Panc1 (cell line): ENCODE measurements around the gene MAL. TPM values are rescaled to one million over a fixed set of nuclear protein-coding genes. Genes with fewer than 3 reads are reported as not detected.

Experiments used
- ATAC-seq: fragments of 200-7000 bp; cut with Tn5 transposase; 2 replicates; pipeline ENCODE4 v1.9.1; 2020; ENCODE audit warnings: mild to moderate bottlenecking, moderate library complexity
- BruUV-seq: library from RNA; stranded (reverse); fragments of 400-500 nt; replicated peaks from 2 replicates; lab custom pipeline; 2021; lab: Mats Ljungman, UMichigan
- CTCF ChIA-PET: fragments of 300-600 bp; sonication (Branson Sonifier 250); formaldehyde crosslinking; loops from one replicate; lab custom pipeline; 2022; ENCODE audit warnings: antibody characterized with exemption; lab: Charles Lee
- POLR2A ChIA-PET: fragments of 300-600 bp; sonication (Branson Sonifier 250); formaldehyde crosslinking; loops from one replicate; lab custom pipeline; 2022; ENCODE audit warnings: antibody characterized with exemption; lab: Charles Lee
- DNase-seq: peaks from one replicate; pipeline ENCODE4 v3.0.0-alpha.2; 2010; ENCODE audit warnings: low read depth, low spot score
- H3K27ac ChIP-seq: 2 replicates; pipeline ENCODE4 v1.5.1; 2011; ENCODE audit warnings: mild to moderate bottlenecking, low read length, inconsistent platforms
- H3K27me3 ChIP-seq: fragments of 200-500 bp; sonication (Bioruptor generic); 2 replicates; pipeline ENCODE4 v1.6.0; 2014; ENCODE audit warnings: low read length, inconsistent platforms; ENCODE audit not compliant: control insufficient read depth, insufficient read depth
- H3K36me3 ChIP-seq: fragments of 200-500 bp; sonication (Bioruptor generic); 2 replicates; pipeline ENCODE4 v1.5.1; 2014; ENCODE audit warnings: inconsistent platforms, mild to moderate bottlenecking, low read length, moderate library complexity; ENCODE audit not compliant: control insufficient read depth, insufficient read depth
- H3K4me1 ChIP-seq: 2 replicates; pipeline ENCODE4 v1.5.1; 2011; ENCODE audit warnings: inconsistent platforms, mild to moderate bottlenecking, low read length, moderate library complexity; ENCODE audit not compliant: control insufficient read depth, insufficient read depth
- H3K4me3 ChIP-seq, 2 experiments: 2 replicates each; pipeline ENCODE4 v1.5.1; 2011 to 2012; ENCODE audit warnings: low read depth in 2 of 2, low read length in 2 of 2, mild to moderate bottlenecking in 2 of 2, inconsistent platforms in 1 of 2, moderate library complexity in 1 of 2
- H3K9me3 ChIP-seq: fragments of 200-500 bp; sonication (Bioruptor generic); 2 replicates; pipeline ENCODE4 v1.5.1; 2014; ENCODE audit warnings: low read depth, mild to moderate bottlenecking, inconsistent platforms, low read length, moderate library complexity; ENCODE audit not compliant: control insufficient read depth, insufficient read depth
- CTCF ChIP-seq: fragments of 450-650 bp; IDR thresholded peaks from 2 replicates; pipeline ENCODE4 v1.5.1; 2017; ENCODE audit warnings: mild to moderate bottlenecking
- POLR2AphosphoS5 ChIP-seq: IDR thresholded peaks from 2 replicates; pipeline ENCODE4 v1.6.1; 2012; ENCODE audit warnings: mild to moderate bottlenecking, low read depth, low read length, moderate library complexity
- REST ChIP-seq, 2 experiments: IDR thresholded peaks; 2 replicates each; pipeline ENCODE4 v1.6.1; 2011 to 2012; ENCODE audit warnings: low read depth in 2 of 2, control low read depth in 1 of 2, low read length in 1 of 2, mild to moderate bottlenecking in 1 of 2, moderate library complexity in 1 of 2; ENCODE audit not compliant: insufficient read depth in 1 of 2
- SIN3A ChIP-seq: IDR thresholded peaks from 2 replicates; pipeline ENCODE4 v1.6.1; 2012; ENCODE audit warnings: low read depth, mild to moderate bottlenecking, low read length, moderate library complexity, borderline replicate concordance; ENCODE audit not compliant: insufficient read depth
- TCF7L2 ChIP-seq: IDR thresholded peaks from 2 replicates; pipeline ENCODE4 v1.6.1; 2011; ENCODE audit warnings: mild to moderate bottlenecking, low read depth, low read length, inconsistent platforms
- in situ Hi-C: cut with HindIII; loops from 2 replicates; pipeline ENCODE4 v1.10.0; 2016; ENCODE audit warnings: low sequenced_read_pairs, low pct_unique_long_range_greater_than_20kb
- intact Hi-C: fragments of 100-400 bp; cut with micrococcal nuclease; formaldehyde crosslinking; loops from one replicate; pipeline ENCODE4 v1.10.0; 2022; ENCODE audit not compliant: unreplicated experiment
- total RNA-seq: library from RNA; stranded (reverse); gene quantifications from one replicate; pipeline ENCODE4 v1.2.1, GENCODE V29; 2021; ENCODE audit not compliant: unreplicated experiment

MAL gene
- total RNA-seq, 1 experiment from 2014 or later: 1.3 TPM

- H3K36me3 ChIP-seq: no peaks in the 10 kb centered on the region
- no peak overlapping the region for H3K4me3 ChIP-seq
- ATAC-seq: no peak
- ChIA-PET POLR2A (no interaction called here), CTCF (no interaction called here)
- in situ Hi-C loops: no loop called here
- no peak overlapping the region for H3K27ac ChIP-seq
- H3K4me1 ChIP-seq: no peaks in the 10 kb centered on the region
- H3K27me3 ChIP-seq: peaks cover 8% of the 10 kb centered on the region
- no TSS peak for BruUV-seq
- intact Hi-C loops: no loop called here
- no peak for DNase-seq
- no peaks in the 10 kb centered on the region for H3K9me3 ChIP-seq
- TF ChIP-seq CTCF (no peak), SIN3A (no peak), TCF7L2 (no peak), REST (IDR thresholded peaks at IDR 0.05; ENCODE audit: insufficient read depth in 1 of 2, low read depth in 2 of 2, low read length in 1 of 2) (no peak), POLR2AphosphoS5 (no peak)
Measured at GRCh38 chr2:94978917-94979316, 46.6 kb upstream of the MAL start.

GRCh38 chr2:94979406-94980375 is 45.8 kb upstream of the MAL start:
- Histone ChIP-seq H3K4me3 (no peak overlapping the region), H3K27ac (no peak overlapping the region), H3K9me3 (no peaks in the 10 kb centered on the region), H3K4me1 (no peaks in the 10 kb centered on the region), H3K27me3 (peaks cover 8% of the 10 kb centered on the region), H3K36me3 (no peaks in the 10 kb centered on the region)
- DNase-seq: no peak
- in situ Hi-C loops (no loop called here), intact Hi-C loops (no loop called here)
- CTCF ChIA-PET: no interaction called here
- POLR2A ChIA-PET: no interaction called here
- no peak for ATAC-seq
- no TSS peak for BruUV-seq
- TF ChIP-seq POLR2AphosphoS5: no peak
- no peak for TF ChIP-seq REST (IDR thresholded peaks at IDR 0.05; ENCODE audit: insufficient read depth in 1 of 2, low read depth in 2 of 2, low read length in 1 of 2)
- no peak for TF ChIP-seq SIN3A
- no peak for TF ChIP-seq CTCF
